Neural cell (in vitro differentiated cells): ENCODE data around the gene RIN1. TPM values are rescaled to one million over a fixed set of nuclear protein-coding genes. Genes with fewer than 3 reads are reported as not detected.

ENCODE experiments used
- polyA plus RNA-seq: library from polyadenylated mRNA; depleted of rRNA; stranded (reverse); fragments of >200 nt; gene quantifications from 2 replicates; pipeline ENCODE4 v1.2.3, GENCODE V29; 2014
- small RNA-seq, 3 experiments: library from RNA; depleted of rRNA; stranded (forward); fragments of <200 nt; gene quantifications; one replicate each; pipeline ENCODE3, GENCODE V24; 2012

RIN1 gene
- polyA plus RNA-seq, 1 donor from 2014 or later = 4.2 TPM

Small RNA genes within 50 kb of the gene (small RNA-seq; reads per million reads assigned to genes)
- 0 reads per million in 3 experiments for gene RF00017

Other genes starting within 250 kb of the RIN1 start
- 45.6 and 49.6 TPM in 2 replicates for gene KLC2, start 78.7 kb downstream of the RIN1 start, polyA plus RNA-seq
- 27.2 and 27.9 TPM in 2 replicates for gene RAB1B, start 67.8 kb downstream of the RIN1 start, polyA plus RNA-seq
- gene CNIH2, start 58.3 kb downstream of the RIN1 start, polyA plus RNA-seq = 47.9 and 54.5 TPM in 2 replicates
- 40.3 and 51.2 TPM in 2 replicates for gene YIF1A, start 47.3 kb downstream of the RIN1 start, polyA plus RNA-seq
- gene TMEM151A, start 44.5 kb downstream of the RIN1 start, polyA plus RNA-seq = 5.3 and 8.4 TPM in 2 replicates
- not detected in 2 replicates for gene CD248, start 19.4 kb downstream of the RIN1 start, polyA plus RNA-seq
- 78.3 and 108 TPM in 2 replicates for gene BRMS1, start 8.7 kb upstream of the RIN1 start, polyA plus RNA-seq
- 162 TPM in 2 replicates for gene B4GAT1, start 11.2 kb upstream of the RIN1 start, polyA plus RNA-seq
- 1.7 and 2.2 TPM in 2 replicates for gene SLC29A2, start 35.3 kb upstream of the RIN1 start, polyA plus RNA-seq
- gene NPAS4, start 84.6 kb upstream of the RIN1 start, polyA plus RNA-seq = 6.7 and 10.6 TPM in 2 replicates
- 50.9 and 54.3 TPM in 2 replicates for gene MRPL11, start 102.4 kb upstream of the RIN1 start, polyA plus RNA-seq
- 13.3 and 16.2 TPM in 2 replicates for gene PELI3, start 130.5 kb upstream of the RIN1 start, polyA plus RNA-seq
- gene DPP3, start 144.0 kb upstream of the RIN1 start, polyA plus RNA-seq = 56.2 and 71.7 TPM in 2 replicates
- gene BBS1, start 174.2 kb upstream of the RIN1 start, polyA plus RNA-seq = 55.1 and 69.5 TPM in 2 replicates
- 14.9 and 15.9 TPM in 2 replicates for gene ZDHHC24, start 209.6 kb upstream of the RIN1 start, polyA plus RNA-seq
- gene ACTN3, start 210.5 kb upstream of the RIN1 start, polyA plus RNA-seq = not detected in 2 replicates
- gene CTSF, start 232.2 kb upstream of the RIN1 start, polyA plus RNA-seq = 2.7 and 4.2 TPM in 2 replicates